H9 (cell line): ENCODE measurements around the gene NRP1. TPM values are rescaled to one million over a fixed set of nuclear protein-coding genes. Genes with fewer than 3 reads are reported as not detected.

ENCODE experiments used
- DNase-seq: peaks from one replicate; pipeline ENCODE4 v3.0.0-alpha.2; 2017
- H2AFZ ChIP-seq: one replicate; pipeline ENCODE4 v1.6.1; 2013; ENCODE audit warnings: mild to moderate bottlenecking, low read length, control low read depth, moderate library complexity
- H2AK5ac ChIP-seq: 2 replicates; pipeline ENCODE4 v1.6.1; 2013; ENCODE audit warnings: low read length, control low read depth, mixed read lengths; ENCODE audit not compliant: insufficient read length
- H2BK120ac ChIP-seq: one replicate; pipeline ENCODE4 v1.6.1; 2013; ENCODE audit warnings: low read depth, mild to moderate bottlenecking, low read length, control low read depth, inconsistent platforms; ENCODE audit not compliant: poor library complexity, severe bottlenecking
- H2BK12ac ChIP-seq: 2 replicates; pipeline ENCODE4 v1.6.1; 2013; ENCODE audit warnings: low read length, control low read depth, mixed read lengths, low read depth; ENCODE audit not compliant: insufficient read length
- H2BK15ac ChIP-seq: 2 replicates; pipeline ENCODE4 v1.6.1; 2013; ENCODE audit warnings: low read depth, low read length, control low read depth
- H2BK20ac ChIP-seq: one replicate; pipeline ENCODE4 v1.6.1; 2013; ENCODE audit warnings: low read depth, mild to moderate bottlenecking, low read length, control low read depth, inconsistent platforms; ENCODE audit not compliant: poor library complexity, severe bottlenecking
- H2BK5ac ChIP-seq: 2 replicates; pipeline ENCODE4 v1.6.1; 2013; ENCODE audit warnings: low read length, control low read depth, mixed read lengths; ENCODE audit not compliant: insufficient read length
- H3K14ac ChIP-seq: 2 replicates; pipeline ENCODE4 v1.6.1; 2013; ENCODE audit warnings: low read length, control low read depth; ENCODE audit not compliant: insufficient read depth
- H3K18ac ChIP-seq: 2 replicates; pipeline ENCODE4 v1.6.1; 2013; ENCODE audit warnings: low read depth, mild to moderate bottlenecking, mixed read lengths, low read length, control low read depth; ENCODE audit not compliant: insufficient read length
- H3K23ac ChIP-seq: 2 replicates; pipeline ENCODE4 v1.6.1; 2013; ENCODE audit warnings: low read length, control low read depth, mixed read lengths, low read depth; ENCODE audit not compliant: insufficient read length
- H3K23me2 ChIP-seq: 2 replicates; pipeline ENCODE4 v1.6.1; 2013; ENCODE audit warnings: low read depth, mild to moderate bottlenecking, mixed read lengths, low read length, control low read depth; ENCODE audit not compliant: insufficient read length, poor library complexity, severe bottlenecking
- H3K27ac ChIP-seq: 2 replicates; pipeline ENCODE4 v1.5.1; 2013; ENCODE audit warnings: low read length, control low read depth, mixed read lengths, low read depth; ENCODE audit not compliant: insufficient read length
- H3K27me3 ChIP-seq: 2 replicates; pipeline ENCODE4 v1.6.1; 2013; ENCODE audit warnings: low read length, control low read depth, inconsistent platforms; ENCODE audit not compliant: insufficient read depth
- H3K4ac ChIP-seq: 2 replicates; pipeline ENCODE4 v1.6.1; 2013; ENCODE audit warnings: low read depth, mild to moderate bottlenecking, control low read depth, inconsistent platforms, low read length, moderate library complexity
- H3K4me1 ChIP-seq: 2 replicates; pipeline ENCODE4 v1.6.1; 2013; ENCODE audit warnings: low read length, control low read depth, inconsistent platforms; ENCODE audit not compliant: insufficient read depth
- H3K4me2 ChIP-seq: 2 replicates; pipeline ENCODE4 v1.6.1; 2013; ENCODE audit warnings: low read length, control low read depth, mixed read lengths; ENCODE audit not compliant: insufficient read length, insufficient read depth
- H3K56ac ChIP-seq: 2 replicates; pipeline ENCODE4 v1.6.1; 2013; ENCODE audit warnings: low read depth, mild to moderate bottlenecking, mixed read lengths, low read length, control low read depth; ENCODE audit not compliant: insufficient read length
- H3K79me1 ChIP-seq: 2 replicates; pipeline ENCODE4 v1.6.1; 2013; ENCODE audit warnings: low read depth, mild to moderate bottlenecking, moderate library complexity, low read length, control low read depth, inconsistent platforms; ENCODE audit not compliant: insufficient read depth, poor library complexity, severe bottlenecking
- H3K79me2 ChIP-seq: 2 replicates; pipeline ENCODE4 v1.6.1; 2013; ENCODE audit warnings: low read length, control low read depth, inconsistent platforms; ENCODE audit not compliant: insufficient read depth
- H3K9ac ChIP-seq: 2 replicates; pipeline ENCODE4 v1.6.1; 2013; ENCODE audit warnings: low read length, control low read depth, mixed read lengths; ENCODE audit not compliant: insufficient read length; ENCODE audit errors: extremely low read depth
- H3K9me3 ChIP-seq: one replicate; pipeline ENCODE4 v1.6.1; 2013; ENCODE audit warnings: low read depth, low read length, inconsistent platforms; ENCODE audit not compliant: control insufficient read depth
- H3T11ph ChIP-seq: one replicate; pipeline ENCODE4 v1.6.1; 2013; ENCODE audit warnings: mild to moderate bottlenecking, low read length, control low read depth, inconsistent platforms
- H4K20me1 ChIP-seq: one replicate; pipeline ENCODE4 v1.6.1; 2013; ENCODE audit not compliant: control insufficient read depth, insufficient read length, insufficient read depth
- H4K5ac ChIP-seq: 2 replicates; pipeline ENCODE4 v1.6.1; 2013; ENCODE audit warnings: low read depth, mild to moderate bottlenecking, mixed read lengths, low read length, control low read depth; ENCODE audit not compliant: insufficient read length
- H4K8ac ChIP-seq: replicated peaks from 2 replicates; pipeline ENCODE4 v1.6.1; 2013; ENCODE audit warnings: low read length, control low read depth, mixed read lengths, low read depth; ENCODE audit not compliant: insufficient read length
- H4K91ac ChIP-seq: 2 replicates; pipeline ENCODE4 v1.6.1; 2013; ENCODE audit warnings: low read depth, mild to moderate bottlenecking, moderate library complexity, mixed read lengths, low read length, control low read depth; ENCODE audit not compliant: insufficient read length
- H3K27ac Mint-ChIP-seq, 3 experiments: 2 replicates in 2 of 3; 3 replicates in 1 of 3; pipeline ENCODE4 v1.8.0; 2020 to 2021; ENCODE audit warnings: mixed read lengths in 3 of 3, mild to moderate bottlenecking in 1 of 3, moderate library complexity in 1 of 3
- H3K27me3 Mint-ChIP-seq: 2 replicates; pipeline ENCODE4 v1.8.0; 2021; ENCODE audit warnings: low read depth, mild to moderate bottlenecking, moderate library complexity, mixed read lengths
- H3K36me3 Mint-ChIP-seq, 3 experiments: 2 replicates in 2 of 3; 3 replicates in 1 of 3; pipeline ENCODE4 v1.8.0; 2020 to 2021; ENCODE audit warnings: low read depth in 3 of 3, mixed read lengths in 3 of 3; ENCODE audit not compliant: insufficient read depth in 1 of 3
- H3K4me1 Mint-ChIP-seq, 2 experiments: 2 replicates each; pipeline ENCODE4 v1.8.0; 2020; ENCODE audit warnings: mixed read lengths in 2 of 2
- H3K4me3 Mint-ChIP-seq, 2 experiments: 2 replicates in 1 of 2; 3 replicates in 1 of 2; pipeline ENCODE4 v1.8.0; 2020 to 2021; ENCODE audit warnings: mild to moderate bottlenecking in 2 of 2, mixed read lengths in 2 of 2, moderate library complexity in 1 of 2
- H3K9me3 Mint-ChIP-seq, 2 experiments: 2 replicates in 1 of 2; 3 replicates in 1 of 2; pipeline ENCODE4 v1.8.0; 2020; ENCODE audit warnings: mild to moderate bottlenecking in 2 of 2, mixed read lengths in 2 of 2, moderate library complexity in 1 of 2
- WGBS: extraction: QIAGEN DNeasy Blood & Tissue Kit; methylation state at CpG from one replicate; pipeline ENCODE4 v1.1.7; 2013; ENCODE audit warnings: missing lambda C conversion rate, low lambda C conversion rate, mixed read lengths; ENCODE audit not compliant: insufficient read length; ENCODE audit errors: extremely low coverage; 5-methylcytosine and 5-hydroxymethylcytosine counted together
- total RNA-seq: library from RNA; stranded (reverse); gene quantifications from 2 replicates; pipeline ENCODE4 v1.2.1, GENCODE V29; 2021
- TF ChIP-seq, protein P1 (sequence below): fragments of 200-600 bp; sonication (generic); conservative IDR thresholded peaks from 3 replicates; pipeline ENCODE4 v1.8.0; 2021; ENCODE audit warnings: antibody characterized with exemption, mild to moderate bottlenecking

NRP1 gene
- total RNA-seq, 1 experiment from 2014 or later = 4.6 TPM

DNA sequence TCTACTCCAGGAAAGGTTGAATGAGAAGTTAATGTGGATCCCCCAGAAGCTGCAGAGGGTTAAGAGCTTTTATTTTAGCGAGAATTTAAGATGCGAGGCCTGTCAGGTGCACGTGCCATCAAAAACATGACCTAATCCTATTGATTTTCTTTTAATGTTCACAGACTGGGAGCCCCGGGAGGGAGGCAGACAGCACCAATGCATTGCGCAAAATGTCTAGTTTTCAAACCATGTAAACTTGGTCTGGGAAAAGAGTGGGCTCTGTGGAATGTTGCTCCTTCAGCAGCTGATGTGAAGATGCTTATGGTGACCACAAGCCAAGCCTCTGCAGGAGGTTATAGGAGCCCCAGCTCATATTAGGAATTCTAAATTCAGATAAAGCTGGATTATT is 204.5 kb downstream of the NRP1 start:
- TF ChIP-seq, protein P1, sequence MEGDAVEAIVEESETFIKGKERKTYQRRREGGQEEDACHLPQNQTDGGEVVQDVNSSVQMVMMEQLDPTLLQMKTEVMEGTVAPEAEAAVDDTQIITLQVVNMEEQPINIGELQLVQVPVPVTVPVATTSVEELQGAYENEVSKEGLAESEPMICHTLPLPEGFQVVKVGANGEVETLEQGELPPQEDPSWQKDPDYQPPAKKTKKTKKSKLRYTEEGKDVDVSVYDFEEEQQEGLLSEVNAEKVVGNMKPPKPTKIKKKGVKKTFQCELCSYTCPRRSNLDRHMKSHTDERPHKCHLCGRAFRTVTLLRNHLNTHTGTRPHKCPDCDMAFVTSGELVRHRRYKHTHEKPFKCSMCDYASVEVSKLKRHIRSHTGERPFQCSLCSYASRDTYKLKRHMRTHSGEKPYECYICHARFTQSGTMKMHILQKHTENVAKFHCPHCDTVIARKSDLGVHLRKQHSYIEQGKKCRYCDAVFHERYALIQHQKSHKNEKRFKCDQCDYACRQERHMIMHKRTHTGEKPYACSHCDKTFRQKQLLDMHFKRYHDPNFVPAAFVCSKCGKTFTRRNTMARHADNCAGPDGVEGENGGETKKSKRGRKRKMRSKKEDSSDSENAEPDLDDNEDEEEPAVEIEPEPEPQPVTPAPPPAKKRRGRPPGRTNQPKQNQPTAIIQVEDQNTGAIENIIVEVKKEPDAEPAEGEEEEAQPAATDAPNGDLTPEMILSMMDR = no peak
- H3K4me3 Mint-ChIP-seq = no peak overlapping the region
- Histone ChIP-seq H2BK15ac (no peak overlapping the region), H2AFZ (no peak overlapping the region), H2BK20ac (no peak overlapping the region), H3K23me2 (no peaks in the 10 kb centered on the region), H3K56ac (no peak overlapping the region), H3K4ac (no peak overlapping the region), H4K8ac (no peak overlapping the region), H2AK5ac (no peak overlapping the region), H3K18ac (no peak overlapping the region), H2BK5ac (no peak overlapping the region), H4K5ac (no peak overlapping the region), H2BK12ac (no peak overlapping the region), H3K79me1 (no peaks in the 10 kb centered on the region), H3K9ac (no peak overlapping the region), H3K4me1 (no peaks in the 10 kb centered on the region), H3T11ph (no peak overlapping the region), H3K14ac (no peak overlapping the region), H3K79me2 (no peaks in the 10 kb centered on the region), H3K23ac (no peak overlapping the region), H3K9me3 (no peaks in the 10 kb centered on the region), H3K27me3 (no peaks in the 10 kb centered on the region), H3K4me2 (no peak overlapping the region), H4K20me1 (no peaks in the 10 kb centered on the region), H4K91ac (no peak overlapping the region), H3K27ac (no peak overlapping the region), H2BK120ac (no peak overlapping the region)
- WGBS = no CpG with 5 or more reads among the region's 5 CpGs
- H3K4me1 Mint-ChIP-seq = peaks cover 4 to 7% of the 10 kb centered on the region in 2 experiments; a peak in 3 of 4 replicates
- peaks cover 0 to 2% of the 10 kb centered on the region in 2 experiments; a peak in 2 of 5 replicates for H3K9me3 Mint-ChIP-seq
- H3K27ac Mint-ChIP-seq = no peak overlapping the region
- H3K27me3 Mint-ChIP-seq = no peaks in the 10 kb centered on the region; the same call in 1 of the 2 replicates
- DNase-seq = no peak
- H3K36me3 Mint-ChIP-seq = no peaks in the 10 kb centered on the region; a peak in 1 of 7 replicates
